GM19438 (cell line): ENCODE measurements around the gene RUFY4.
"Not testable (repeated sequence)": the region's sequence is repeated elsewhere in the genome, so short reads cannot be mapped to it uniquely, and the experiment has no call there.

ENCODE experiments used
- ATAC-seq: cut with Tn5 transposase; IDR thresholded peaks from one replicate; pipeline ENCODE4 v1.9.1; 2021; ENCODE audit warnings: low read depth; ENCODE audit not compliant: unreplicated experiment

The RUFY4 gene

GRCh38 chr2:218082586-218083351, 13.7 kb downstream of the RUFY4 start:
- ATAC-seq = no peak

GRCh38 chr2:218083352-218083676, 14.3 kb downstream of the RUFY4 start:
- ATAC-seq = no peak

DNA sequence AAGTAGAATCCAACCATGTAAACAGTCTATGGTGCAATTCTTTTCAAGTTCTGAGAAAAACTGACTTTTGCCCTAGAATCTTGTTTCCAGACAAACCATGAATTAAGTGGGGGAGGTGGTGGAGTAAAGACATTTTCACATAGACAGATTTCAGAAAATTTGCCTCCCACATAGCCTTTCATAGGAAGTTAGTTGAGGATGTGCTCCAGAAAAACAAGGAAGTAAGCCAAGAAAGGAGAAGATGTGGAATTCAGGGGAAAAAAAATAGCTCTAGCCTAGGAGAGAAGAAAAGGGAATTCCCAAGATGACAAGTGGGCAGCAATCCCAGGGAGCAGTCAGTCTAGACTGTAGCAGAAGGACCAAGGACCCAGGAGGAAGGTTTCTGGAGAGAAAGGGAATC, 17.4 kb downstream of the RUFY4 start:
- no peak for ATAC-seq

DNA sequence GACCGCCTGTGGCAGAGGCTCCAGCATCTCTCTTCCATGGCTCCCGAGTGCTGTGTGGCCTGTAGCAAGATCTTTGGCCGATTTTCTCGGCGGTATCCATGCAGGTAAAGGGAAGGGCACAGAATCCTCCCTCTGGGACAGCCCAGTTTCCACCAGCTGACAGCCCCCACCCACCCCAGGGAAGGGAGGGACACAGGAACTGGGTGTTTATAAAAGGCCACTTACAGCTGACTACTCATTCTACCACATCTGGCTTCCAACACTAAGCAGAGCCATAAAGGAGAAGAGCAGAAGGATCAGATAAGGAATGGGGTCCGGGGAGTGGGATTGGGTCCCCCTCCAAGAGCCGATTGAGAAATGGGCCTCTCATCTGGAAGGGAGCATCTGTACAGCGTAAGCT, 20.2 kb downstream of the RUFY4 start:
- no peak for ATAC-seq

GRCh38 chr2:218091746-218092145, 22.7 kb downstream of the RUFY4 start:
- ATAC-seq = no peak

- ATAC-seq = no peak
These were observed 24.8 kb downstream of the RUFY4 start for GRCh38 chr2:218093879-218094278.

DNA sequence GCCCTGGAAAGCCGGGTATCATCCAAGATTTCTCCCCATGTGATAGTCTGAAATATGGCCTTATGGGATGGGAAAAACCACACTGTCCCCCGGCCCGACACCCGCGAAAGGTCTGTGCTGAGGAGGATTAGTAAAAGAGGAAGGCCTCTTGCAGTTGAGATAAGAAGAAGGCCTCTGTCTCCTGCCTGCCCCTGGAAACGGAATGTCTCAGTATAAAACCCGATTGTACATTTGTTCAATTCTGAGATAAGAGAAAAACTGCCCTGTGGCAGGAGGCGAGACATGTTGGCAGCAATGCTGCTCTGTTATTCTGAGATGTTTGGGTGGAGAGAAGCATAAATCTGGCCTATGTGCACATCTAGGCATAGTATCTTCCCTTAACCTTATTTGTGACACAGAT, 26.8 kb downstream of the RUFY4 start:
- ATAC-seq = no peak

DNA sequence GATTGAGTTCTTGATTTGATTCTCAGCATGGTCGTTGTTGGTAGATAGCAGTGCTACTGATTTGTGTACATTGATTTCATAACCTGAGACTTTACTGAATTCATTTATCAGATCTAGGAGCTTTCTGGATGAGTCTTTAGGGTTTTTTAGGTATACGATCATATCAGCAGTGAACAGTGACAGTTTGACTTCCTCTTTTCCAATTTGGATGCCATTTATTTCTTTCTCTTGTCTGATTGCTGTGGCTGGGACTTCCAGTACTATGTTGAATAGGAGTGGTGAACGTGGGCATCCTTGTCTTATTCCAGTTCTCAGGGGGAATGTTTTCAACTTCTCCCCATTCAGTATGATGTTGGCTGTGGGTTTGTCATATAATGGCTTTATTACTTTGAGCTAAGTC, 28.9 kb downstream of the RUFY4 start:
- no peak for ATAC-seq

DNA sequence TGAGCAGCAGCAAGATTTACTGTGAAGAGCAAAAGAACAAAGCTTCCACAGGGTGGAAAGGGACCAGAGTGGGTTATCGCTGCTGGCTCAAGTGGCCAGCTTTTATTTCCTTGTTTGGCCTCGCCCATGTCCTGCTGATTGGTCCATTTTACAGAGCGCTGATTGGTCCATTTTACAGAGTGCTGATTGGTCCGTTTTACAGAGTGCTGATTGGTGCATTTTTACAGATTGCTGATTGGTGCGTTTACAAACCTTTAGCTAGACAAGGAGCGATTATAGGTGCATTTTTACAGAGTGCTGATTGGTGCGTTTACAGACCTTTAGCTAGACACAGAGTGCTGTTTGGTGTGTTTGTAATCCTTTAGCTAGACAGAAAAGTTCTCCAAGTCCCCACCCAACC, 39.8 kb downstream of the RUFY4 start:
- not testable (repeated sequence) for ATAC-seq

GRCh38 chr2:218121789-218122188, 52.7 kb downstream of the RUFY4 start:
- ATAC-seq = not testable (repeated sequence)

DNA sequence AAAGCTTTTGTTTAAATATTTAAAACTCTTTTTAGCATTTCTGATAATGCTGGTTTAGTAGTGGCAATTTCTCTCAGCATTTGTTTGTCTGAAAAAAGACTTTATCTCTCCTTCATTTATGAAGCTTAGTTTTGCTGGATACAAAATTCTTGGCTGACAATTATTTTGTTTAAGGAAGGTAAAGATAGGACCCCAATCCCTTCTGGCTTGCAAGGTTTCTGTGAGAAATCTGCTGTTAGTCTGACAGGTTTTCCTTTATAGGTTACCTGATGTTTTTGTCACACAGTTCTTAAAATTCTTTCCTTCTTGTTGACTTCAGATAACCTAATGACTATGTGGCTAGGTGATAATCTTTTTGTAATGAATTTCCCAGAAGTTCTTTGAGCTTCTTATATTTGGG, 53.2 kb downstream of the RUFY4 start:
- not testable (repeated sequence) for ATAC-seq

DNA sequence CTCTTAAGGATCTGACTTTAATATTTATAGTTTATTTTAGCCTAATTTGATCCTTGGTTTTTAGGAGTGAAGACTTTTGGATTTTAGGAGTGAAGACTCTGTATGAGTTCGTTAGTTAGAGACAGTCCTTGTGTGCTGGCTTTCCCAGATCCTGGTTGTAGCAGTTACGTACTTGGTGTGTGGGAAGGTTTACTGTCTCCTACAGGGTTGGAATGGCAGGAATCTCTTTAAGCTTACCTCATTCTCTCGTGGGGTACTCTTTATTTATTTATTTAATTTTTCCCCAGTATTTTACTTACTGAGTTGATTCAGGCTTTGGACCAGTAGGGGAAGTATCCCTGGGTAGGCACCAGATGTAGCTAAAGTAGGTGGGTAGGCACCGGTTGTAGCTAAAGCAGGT, 54.9 kb downstream of the RUFY4 start:
- no peak for ATAC-seq

GRCh38 chr2:218125095-218125494, 56.0 kb downstream of the RUFY4 start:
- ATAC-seq = no peak

DNA sequence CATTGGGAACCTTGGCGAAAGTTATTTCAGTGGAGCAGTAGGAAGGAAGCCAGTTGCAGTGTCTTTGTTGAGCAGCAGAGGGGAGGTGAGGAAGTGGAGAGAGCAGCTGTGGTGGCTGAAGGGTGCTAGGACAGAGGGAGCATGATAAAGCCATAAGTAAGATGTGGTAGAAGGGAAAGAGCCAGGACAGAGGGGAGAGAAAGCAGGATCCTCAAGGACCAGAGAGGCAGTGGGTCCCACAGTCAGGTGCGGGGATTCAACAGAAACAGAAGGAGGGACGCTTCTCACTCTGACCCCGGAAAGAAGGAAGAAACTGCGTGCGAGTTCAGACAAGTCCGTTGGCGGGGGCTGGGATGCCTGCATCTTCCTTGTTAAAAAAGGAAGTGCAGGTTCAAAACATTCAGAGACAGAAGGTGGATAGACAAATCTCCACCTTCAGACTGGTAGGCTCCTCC, 56.6 kb downstream of the RUFY4 start, which contains the start of gene CXCR2:
Gene CXCR2, plus strand, starts transcription at position 403 of the 455 bp plus-strand sequence. CDS start 8,774 bp downstream, outside the sequence.
- ATAC-seq = no peak

GRCh38 chr2:218127929-218128455, 58.9 kb downstream of the RUFY4 start:
- no peak for ATAC-seq

- no peak for ATAC-seq
These were observed 59.9 kb downstream of the RUFY4 start for GRCh38 chr2:218128781-218129457.

DNA sequence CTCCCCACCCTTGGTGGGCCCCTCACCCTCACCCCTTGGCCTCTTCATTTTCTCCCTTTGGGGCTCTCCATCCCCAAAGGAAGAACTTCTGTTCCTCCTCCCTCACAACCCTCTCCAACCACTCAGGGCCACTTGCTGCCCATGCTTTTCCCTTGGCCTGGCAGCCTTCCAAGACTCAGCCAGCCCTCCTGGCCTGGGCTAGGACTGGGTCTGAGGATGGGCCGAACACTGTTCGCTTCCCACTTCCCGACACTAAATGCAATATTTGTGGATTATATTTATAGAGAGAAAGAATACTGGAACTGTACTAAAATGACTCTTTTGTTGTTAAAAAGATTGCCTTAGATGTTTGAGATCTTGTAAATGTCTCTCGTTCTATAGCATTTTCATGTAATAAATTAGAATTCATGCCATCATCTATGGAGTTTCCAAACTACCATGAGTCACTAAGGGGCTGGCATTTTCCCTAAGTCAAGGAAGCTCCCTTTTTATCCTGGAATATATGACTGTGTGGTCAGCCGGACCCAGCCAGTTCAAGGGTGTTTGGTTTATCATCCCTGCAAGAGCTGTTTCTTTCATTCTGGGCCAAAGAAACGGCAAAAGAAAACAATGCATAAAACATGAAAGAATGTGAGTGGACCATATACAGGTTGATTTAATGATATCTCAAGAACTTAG, 60.5 kb downstream of the RUFY4 start:
- no peak for ATAC-seq

- no peak for ATAC-seq
These were observed 61.3 kb downstream of the RUFY4 start for GRCh38 chr2:218130377-218130776.

- ATAC-seq = no peak
These were observed 61.8 kb downstream of the RUFY4 start for GRCh38 chr2:218130822-218131221.

DNA sequence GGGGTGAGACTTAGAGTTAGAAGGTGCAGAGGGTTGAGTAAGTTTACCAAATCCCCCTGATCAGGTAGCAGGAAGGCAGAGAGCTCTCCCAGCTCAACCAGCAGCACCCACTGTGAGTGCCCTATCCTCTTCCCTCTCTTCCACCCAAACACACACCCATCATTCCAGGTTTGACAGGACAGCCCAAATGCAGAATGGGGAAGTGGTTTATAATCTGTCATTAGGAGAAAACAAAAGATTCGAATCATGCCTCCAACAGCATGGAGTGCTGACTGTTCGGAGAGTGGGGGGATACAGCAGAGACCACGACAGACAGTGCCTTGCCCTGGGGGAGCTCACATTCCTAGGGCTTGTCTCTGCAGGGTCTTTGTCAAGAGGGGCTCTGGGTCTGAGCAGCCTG, 68.5 kb downstream of the RUFY4 start:
- no peak for ATAC-seq

- no peak for ATAC-seq
These were observed 69.0 kb downstream of the RUFY4 start for GRCh38 chr2:218138047-218138446.
